T47D (cell line): Measurements from ENCODE around the gene IL25.
"Not testable (repeated sequence)": the region's sequence is repeated elsewhere in the genome, so short reads cannot be mapped to it uniquely, and the experiment has no call there.

Experiments used
- DNase-seq, 2 experiments: peaks; one replicate each; pipeline versions ENCODE4 v3.0.0 to v3.0.0-alpha.2; 2011 to 2012; ENCODE audit warnings: low read depth in 1 of 2, low spot score in 1 of 2
- JUND ChIP-seq: IDR thresholded peaks from 2 replicates; pipeline ENCODE4 v1.6.1; 2012; ENCODE audit warnings: low read depth
- in situ Hi-C: cut with HindIII; loops from 2 replicates; pipeline ENCODE4 v1.10.0; 2016; ENCODE audit warnings: low sequenced_read_pairs, low pct_unique_long_range_greater_than_20kb

Gene IL25

DNA sequence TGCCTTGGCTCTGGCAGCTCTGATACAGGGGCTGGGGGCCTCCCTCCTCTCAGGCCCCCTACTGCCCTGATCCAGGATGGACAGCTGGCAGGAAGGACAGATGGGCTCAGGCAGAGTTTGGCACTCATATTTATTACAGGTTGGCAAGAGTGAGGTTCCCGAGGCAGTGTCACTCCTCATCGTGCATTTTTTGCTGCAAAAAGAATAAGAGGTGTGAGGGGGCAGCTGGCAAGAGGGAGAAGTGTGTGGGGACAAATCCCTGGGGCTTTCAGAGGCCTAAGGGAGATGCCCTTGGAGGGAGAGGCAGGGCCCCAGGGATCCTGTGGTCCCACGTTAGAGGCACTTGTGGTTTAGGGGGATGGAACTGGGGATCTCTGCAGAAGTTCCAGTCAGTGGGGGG is 9.3 kb downstream of the IL25 start:
- no peak for DNase-seq
- in situ Hi-C loops, result no loop called here
- TF ChIP-seq JUND, result no peak

DNA sequence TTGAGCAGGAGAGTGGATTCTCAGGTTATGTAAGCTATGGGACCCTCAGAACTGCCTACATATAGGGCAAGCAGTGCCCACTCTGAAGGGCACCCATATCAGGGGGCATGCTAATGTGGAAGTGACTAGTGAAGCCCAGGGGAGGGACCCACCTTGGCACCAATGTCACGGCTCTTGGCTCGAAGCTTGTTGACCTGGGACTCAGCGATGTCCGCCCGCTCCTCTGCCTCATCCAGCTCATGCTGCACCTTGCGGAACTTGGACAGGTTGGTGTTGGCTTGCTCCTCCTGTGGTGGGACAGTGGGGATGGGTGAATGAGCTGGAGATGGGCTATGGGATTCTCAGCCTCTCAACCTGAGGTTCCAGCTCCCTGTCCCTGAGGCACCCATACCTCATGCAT is 9.7 kb downstream of the IL25 start:
- in situ Hi-C loops, result no loop called here
- DNase-seq, result no peak
- no peak for TF ChIP-seq JUND

DNA sequence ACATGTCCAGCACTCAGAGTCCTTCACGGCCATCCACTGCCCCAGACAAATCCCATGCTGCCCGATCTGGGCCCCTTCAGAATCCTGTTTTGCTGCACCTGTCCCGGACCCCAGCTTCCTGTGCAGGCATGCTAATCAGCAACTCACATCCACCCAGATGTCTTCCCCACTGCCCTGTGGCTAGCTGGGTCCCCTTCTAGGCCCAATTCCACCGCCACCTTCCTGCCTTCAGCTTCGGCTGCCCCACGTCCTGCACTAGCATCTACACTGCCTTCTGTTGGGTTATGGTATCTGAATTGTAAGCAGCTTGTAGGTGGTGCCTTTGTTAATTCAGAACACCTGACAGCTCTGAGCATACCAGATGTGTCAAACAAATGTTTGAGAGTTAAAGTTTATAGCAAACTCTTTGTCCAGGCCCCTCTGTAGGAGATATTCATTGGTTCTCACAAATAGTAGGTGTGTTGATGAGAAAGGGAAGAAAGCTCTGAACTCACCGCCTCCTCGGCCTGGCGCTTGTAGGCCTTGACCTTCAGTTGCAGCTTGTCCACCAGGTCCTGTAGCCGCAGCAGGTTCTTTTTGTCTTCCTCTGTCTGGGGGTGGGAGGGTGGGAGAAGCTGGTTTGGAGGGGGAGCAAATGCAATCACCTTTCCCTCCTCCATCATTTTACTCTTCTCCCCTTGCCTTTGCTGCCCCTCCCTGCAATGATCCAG is 10.3 kb downstream of the IL25 start:
- in situ Hi-C loops, result no loop called here
- no peak for TF ChIP-seq JUND
- no peak for DNase-seq

DNA sequence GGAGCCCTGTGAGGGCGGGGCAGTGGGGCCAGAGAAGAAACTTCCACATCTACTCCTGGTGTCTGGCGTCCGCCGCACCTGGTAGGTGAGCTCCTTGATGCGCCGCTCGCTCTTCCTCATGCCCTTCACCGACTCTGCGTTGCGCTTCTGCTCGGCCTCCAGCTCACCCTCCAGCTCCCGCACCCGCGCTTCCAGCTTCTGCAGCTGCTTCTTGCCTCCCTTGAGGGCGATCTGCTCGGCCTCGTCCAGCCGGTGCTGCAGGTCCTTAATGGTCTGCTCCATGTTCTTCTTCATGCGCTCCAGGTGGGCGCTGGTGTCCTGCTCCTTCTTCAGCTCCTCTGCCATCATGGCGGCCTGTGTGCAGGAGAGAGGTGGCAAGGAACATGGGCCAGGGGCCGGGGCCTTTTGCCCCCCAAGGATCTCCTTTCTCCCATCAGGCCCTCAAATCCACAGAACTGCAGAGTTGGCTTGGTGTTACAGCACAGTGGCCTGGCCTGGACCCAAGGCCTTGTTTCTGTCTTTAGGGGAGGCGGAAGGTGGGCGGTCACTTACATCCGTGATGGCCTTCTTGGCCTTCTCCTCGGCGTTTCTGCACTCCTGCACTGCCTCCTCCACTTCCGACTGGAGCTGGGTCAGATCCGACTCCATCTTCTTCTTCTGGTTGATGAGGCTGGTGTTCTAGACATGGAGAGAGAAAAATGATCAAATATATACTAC is 11.9 kb downstream of the IL25 start:
- no peak for TF ChIP-seq JUND
- no peak for DNase-seq
- in situ Hi-C loops, result no loop called here

DNA sequence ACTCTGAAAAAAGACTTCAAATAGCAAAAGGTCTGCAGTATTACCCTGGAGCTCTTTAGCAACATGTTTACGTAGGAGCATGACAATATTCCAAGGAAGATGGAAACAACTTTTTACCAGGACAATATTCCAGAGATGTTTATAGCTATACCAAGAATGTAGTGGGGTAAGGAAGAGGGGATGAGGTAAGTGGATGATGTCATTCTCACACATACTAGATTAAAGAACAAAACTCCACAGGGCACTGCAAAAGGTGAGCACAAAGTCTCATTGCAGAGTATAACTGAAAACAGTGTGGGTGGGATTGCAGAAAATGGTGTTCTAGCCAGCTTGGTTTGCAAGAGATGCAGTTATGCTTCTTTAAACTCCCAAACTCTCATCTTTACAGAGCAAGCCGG is 12.6 kb downstream of the IL25 start:
- no peak for TF ChIP-seq JUND
- no peak for DNase-seq
- in situ Hi-C loops, result no loop called here

DNA sequence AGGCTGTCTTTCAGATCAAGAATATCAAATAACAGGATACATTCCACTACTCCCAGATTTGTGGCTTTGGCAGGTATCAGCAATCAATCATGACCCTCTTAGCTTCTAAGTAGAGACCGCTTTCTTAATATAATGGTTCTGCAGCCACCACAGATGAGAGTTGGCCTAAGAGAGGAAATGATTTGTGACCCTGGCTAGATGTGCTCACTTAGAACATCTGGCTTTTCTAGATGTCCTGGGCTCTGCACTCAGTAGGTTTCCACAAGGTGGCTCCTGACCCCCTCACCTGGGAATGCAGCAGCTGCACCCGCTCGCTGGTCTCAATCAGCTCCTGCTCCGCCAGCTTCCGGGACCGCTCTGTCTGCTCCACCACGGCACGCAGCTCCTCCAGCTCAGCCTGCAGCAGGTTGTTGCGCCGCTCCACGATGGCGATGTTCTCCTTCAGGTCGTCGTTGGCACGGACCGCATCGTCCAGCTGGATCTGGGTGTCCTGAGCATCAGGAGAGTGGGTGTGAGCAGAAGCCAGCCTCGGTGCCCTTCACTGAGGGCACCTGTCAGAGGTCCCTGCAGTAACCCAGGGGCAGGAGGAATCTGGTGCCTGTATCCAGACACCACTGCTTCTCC is 13.1 kb downstream of the IL25 start:
- TF ChIP-seq JUND, result no peak
- no peak for DNase-seq
- in situ Hi-C loops, result no loop called here

DNA sequence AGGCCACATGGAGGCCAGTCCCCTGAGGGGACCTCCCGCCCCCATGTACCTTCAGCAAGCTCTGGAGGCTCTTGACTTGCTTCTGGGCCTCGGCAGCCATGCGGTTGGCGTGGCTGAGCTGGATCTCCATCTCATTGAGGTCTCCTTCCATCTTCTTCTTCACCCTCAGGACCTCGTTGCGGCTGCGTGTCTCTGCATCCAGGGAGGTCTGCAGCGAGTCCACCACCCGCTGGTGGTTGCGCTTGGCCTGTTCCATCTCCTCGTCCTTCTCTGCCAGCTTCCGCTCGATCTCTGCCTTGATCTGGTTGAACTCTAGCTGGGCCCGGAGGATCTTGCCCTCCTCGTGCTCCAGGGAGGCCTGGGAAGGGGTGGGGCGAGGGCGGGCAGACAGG is 13.7 kb downstream of the IL25 start:
- in situ Hi-C loops, DNase-seq: not testable (repeated sequence)

DNA sequence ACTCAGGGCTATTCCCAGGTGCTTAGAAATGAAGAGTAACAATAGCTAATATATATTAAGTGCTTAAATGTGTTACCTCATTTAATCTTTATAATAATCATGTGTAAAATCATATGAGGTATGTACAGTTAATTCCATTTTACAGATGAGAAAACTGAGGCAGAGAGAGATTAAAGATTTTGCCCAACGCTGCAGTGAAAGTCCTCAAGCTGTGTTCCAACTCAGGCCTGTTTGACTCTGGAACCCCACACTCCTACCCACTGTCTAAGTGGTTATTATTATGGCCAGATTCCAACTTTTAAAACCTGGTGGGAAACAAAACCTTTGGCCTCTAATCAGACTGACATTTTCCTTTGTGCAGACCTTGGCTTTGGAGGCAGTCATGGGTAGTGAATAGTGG is 14.4 kb downstream of the IL25 start:
- no peak for TF ChIP-seq JUND
- in situ Hi-C loops, result no loop called here
- DNase-seq, result no peak

DNA sequence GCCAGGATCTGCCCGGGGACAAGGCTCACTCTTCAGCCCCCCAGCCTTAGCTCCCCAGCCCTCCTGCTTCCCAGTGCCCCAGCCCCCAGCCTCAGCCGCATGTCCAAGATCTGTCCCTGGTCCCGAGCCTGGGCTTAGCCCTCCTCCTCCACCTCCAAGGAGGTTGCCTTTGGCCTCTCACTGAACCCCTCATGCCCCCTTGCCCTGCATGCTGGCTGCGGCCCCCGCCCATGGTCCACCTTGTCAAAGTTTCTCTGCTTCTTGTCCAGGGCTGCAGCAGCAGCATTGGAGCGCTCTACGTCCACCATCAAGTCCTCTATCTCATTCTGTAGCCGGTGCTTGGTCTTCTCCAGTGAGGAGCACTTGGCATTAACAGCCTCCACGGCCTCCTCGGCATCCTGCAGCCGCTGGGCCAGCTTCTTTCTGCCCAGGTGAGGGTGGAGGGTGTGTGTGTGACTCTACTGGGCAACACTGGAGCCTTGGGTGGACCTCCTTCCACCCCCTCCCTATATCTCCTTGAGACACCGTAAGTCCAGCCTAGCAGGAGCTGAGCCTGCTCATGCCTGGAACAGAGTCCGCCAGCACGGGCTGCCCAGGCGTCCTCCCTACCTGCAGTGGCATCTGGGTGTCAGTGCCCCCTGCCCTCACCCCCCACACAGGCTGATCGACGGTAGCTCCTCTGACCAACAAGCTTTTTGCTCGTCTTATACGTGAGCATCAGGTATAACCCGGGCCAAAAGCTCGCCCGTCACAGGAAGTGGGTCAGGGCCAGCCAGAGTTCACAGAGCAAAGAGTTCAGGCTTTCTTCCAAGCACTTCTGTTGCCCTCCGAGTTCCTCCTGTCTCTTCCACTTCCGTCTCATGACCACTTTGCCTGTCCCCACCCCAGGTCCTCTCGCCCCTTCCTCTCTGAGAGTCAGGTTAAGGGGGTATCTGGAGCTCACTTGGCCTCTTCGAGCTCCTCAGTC is 15.6 kb downstream of the IL25 start:
- no peak for TF ChIP-seq JUND
- DNase-seq, result no peak
- in situ Hi-C loops, result no loop called here

DNA sequence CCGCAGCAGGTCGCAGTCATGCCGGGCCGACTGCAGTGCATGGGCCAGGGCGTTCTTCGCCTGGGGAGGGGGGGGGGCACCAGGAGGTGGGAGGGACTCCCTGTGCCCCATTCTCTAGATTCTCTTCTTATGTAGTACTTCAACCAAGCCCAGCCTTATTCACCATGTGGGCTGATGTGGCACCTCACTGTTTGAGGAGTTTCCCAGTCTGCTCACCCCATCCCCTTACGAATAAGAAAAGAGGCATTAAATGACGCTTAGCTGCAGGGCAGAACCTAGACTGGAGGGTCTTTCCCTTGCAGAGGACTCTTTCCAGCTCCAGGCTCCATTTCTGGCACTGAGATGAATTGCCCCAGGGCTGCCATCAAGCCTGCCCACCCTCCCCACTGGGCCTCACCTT is 16.4 kb downstream of the IL25 start:
- in situ Hi-C loops, result no loop called here
- no peak for DNase-seq
- no peak for TF ChIP-seq JUND

DNA sequence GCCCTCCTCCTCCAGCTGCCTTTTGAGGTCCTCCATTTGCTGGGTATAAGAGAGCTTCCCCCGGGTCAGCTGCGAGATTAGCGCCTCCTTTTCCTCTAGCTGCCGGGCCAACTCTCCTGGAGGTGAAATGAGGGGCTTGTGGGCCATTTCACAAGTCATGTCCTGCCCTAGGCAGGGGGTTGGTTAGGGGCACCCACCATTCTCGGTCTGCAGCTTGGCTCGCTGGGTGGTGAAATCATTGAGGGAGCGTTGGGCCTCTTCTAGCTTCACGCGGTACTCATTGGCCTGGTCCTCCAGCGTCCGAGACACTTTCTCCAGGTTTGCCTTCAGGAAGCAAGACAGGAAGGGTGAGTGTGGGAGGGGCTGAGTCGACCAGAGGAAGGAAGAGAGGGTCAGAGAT is 16.8 kb downstream of the IL25 start:
- TF ChIP-seq JUND, result no peak
- in situ Hi-C loops, result no loop called here
- DNase-seq, result no peak

DNA sequence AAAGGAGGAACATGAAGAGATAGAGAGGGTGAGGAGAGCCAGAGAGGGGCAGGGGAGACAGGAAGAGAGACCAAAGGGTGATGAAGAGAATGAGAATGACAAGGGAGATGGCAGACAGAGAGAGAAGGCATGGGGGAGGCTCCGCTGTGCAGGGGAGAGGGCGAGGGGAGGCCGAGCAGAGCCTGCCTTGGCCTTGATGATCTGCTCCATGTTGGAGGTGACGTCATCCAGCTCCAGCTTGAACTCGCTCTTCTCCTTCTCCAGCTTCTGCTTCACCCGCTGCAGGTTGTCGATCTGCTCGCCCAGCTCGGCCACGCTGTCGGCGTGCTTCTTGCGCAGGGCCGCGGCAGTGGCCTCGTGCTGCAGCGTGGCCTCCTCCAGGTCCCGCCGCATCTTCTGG is 17.3 kb downstream of the IL25 start:
- DNase-seq, in situ Hi-C loops: not testable (repeated sequence)
